Stimulated activated CD4-positive, alpha-beta T cell treated with anti-CD3 and anti-CD28 coated beads, Interleukin-4, amount 100 ng/mL, for 4 hours (primary cell): Measurements from ENCODE around the gene ATN1.
"Not testable (repeated sequence)": the region's sequence is repeated elsewhere in the genome, so short reads cannot be mapped to it uniquely, and the experiment has no call there.

Experiments used
- DNase-seq, 2 experiments: peaks; one replicate each; pipeline ENCODE4 v3.0.0-alpha.2; 2020

ATN1 gene

GRCh38 chr12:6927379-6928021 lies at the start of gene ATN1:
TSS of gene ATN1 (plus strand) at chr12:6927959. CDS start at chr12:6934002, 6,043 bp downstream.
- peak in 1 of 2 experiments; percentile 56 for DNase-seq

GRCh38 chr12:6879824-6880223 lies 47.9 kb upstream of the ATN1 start:
- not testable (repeated sequence) for DNase-seq

DNA sequence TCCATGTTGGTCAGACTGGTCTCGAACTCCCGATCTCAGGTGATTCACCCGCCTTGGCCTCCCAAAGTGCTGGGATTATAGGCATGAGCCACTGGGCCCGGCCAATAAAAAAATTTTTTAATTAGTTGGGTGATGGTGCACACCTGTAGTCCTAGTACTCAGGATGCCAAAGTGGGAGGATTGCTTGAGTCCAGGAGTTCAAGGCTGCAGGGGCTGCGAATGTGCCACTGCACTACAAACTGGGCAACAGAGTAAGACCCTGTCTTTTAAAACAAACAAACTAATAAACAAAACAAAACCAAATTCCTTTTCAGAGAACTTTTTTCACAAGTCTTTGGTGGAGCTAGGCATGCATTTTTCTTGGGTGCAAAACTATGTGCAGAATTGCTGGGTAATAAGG lies 44.5 kb upstream of the ATN1 start:
- DNase-seq: no peak

DNA sequence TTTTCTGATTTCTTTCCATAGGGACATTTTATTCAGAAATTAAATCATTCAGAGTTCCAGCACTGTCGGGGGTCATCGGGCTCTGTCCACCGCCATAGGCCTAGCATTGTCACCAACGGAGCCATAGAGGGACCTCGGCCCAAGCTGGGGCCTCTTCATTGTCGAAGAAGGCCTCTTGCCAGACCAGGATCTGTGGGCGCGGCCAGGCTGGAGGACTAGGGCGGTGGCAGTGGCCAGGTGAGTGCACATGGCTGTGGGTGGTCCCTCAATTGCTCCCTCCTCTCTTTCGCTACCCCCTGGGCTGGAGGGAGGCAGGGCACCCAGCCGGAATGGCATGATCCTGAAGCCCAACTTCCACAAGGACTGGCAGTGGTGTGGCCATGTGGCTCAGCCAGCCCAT lies 44.1 kb upstream of the ATN1 start:
- DNase-seq: no peak

DNA sequence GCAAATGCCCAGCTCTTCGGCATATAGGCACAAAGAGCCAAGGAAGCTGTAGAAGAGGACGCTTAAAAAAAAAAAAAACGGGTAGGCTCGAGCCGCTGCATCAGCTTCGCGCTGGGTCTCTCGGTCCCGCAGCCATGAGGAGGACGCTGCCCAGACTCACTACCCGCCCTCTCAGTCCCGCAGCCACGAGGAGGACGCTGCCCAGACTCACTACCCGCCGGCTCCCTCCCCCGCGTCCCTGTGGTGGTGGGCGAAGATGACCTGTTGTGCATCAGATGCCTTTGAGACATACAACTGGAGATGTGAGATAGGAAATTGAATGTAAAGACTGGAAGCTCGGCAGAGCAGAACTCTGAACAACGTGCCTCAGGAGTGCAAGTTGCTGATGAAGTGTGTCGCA lies 43.2 kb upstream of the ATN1 start:
- no peak for DNase-seq

GRCh38 chr12:6886206-6886999 lies 41.4 kb upstream of the ATN1 start:
- DNase-seq: not testable (repeated sequence)

DNA sequence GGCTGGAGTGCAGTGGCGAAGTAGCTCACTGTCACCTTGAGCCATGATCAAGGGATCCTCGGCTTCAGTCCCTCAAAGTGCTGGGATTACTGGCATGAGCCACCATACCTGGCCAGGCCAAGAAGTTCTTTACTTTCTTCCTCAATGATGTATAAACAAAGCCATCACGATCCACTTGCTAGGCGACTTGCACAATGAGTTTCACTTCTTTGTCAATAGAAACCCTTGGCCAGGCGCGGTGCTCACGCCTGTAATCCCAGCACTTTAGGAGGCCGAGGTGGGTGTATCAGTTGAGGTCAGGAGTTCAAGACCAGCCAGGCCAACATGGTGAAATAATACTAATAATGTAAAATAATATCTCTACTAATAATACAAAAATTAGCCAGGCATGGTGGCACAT lies 40.3 kb upstream of the ATN1 start:
- no peak for DNase-seq

DNA sequence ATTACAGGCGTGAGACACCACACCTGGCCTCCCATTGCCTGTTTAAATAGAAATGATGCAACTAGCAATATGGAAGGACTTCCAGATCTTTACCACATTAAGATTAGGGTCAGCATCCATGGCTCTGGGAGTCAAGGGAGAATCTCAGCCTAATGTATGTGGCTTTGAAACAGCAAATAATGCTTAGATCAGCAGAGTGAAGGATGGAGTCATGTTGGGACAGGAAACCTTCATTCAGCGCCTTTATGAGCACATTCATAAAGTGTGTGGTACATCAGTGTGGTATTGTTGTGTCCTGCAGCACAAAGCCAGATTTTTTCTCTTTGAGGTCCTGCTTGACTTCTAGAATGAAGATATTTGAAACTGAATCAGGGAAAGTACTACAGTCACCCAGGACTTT lies 39.4 kb upstream of the ATN1 start:
- DNase-seq: no peak

DNA sequence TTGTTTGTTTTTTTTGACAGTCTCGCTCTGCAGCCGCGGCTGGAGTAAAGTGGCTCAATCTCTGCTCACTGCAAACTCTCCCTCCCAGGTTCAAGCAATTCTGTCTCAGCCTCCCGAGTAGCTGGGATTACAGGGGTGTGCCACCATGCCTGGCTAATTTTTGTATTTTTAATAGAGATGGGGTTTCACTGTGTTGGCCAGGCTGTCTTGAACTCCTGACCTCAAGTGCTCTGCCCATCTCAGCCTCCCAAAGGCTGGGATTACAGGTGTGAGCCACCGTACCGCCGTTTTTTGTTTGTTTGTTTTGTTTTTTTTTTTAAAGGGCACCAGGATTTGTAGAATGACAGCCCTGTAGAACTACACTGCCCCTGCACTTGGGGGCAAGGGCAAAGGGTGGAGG lies 39.0 kb upstream of the ATN1 start:
- not testable (repeated sequence) for DNase-seq

DNA sequence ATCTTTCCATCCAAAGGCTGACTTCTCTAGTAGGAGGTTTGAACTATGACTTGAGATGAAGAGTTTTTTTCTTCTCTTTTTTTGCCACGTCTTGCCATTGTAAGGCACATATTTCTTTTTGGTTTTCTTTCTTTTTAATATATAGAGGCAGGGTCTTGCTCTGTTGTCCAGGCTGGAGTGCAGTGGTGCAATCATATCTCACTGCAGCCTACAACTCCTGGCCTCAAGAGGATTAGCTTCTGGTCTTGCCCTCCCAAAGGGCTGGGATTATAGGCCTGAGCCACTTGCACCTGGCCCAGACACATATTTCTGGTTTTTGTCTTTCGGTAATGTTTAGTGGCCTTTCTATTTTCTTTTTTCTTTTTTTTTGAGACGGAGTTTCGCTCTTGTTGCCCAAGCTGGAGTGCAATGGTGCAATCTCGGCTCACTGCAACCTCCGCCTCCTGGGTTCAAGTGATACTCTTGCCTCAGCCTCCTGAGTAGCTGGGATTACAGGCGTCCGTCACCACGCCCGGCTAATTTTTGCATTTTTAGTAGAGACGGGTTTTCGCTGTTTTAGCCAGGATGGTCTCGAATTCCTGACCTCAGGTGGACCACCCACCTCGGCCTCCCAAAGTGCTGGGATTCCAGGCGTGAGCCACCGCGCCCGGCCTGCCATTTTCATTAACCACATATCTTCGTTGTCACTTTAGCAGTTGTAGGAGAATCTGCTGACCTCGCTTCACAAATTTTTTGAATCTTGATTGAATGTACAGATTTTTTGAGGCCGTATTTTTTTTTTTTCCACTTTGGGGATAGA lies 37.8 kb upstream of the ATN1 start:
- DNase-seq: not testable (repeated sequence)

- peak; percentile 97 to 100 for DNase-seq
These were observed 36.7 kb upstream of the ATN1 start for GRCh38 chr12:6890789-6891645.

- DNase-seq: no peak
These were observed 36.1 kb upstream of the ATN1 start for GRCh38 chr12:6891646-6892001.

GRCh38 chr12:6892683-6893082 lies 35.1 kb upstream of the ATN1 start:
- DNase-seq: not testable (repeated sequence)

- DNase-seq: no peak
These were observed 33.4 kb upstream of the ATN1 start for GRCh38 chr12:6894321-6894720.

DNA sequence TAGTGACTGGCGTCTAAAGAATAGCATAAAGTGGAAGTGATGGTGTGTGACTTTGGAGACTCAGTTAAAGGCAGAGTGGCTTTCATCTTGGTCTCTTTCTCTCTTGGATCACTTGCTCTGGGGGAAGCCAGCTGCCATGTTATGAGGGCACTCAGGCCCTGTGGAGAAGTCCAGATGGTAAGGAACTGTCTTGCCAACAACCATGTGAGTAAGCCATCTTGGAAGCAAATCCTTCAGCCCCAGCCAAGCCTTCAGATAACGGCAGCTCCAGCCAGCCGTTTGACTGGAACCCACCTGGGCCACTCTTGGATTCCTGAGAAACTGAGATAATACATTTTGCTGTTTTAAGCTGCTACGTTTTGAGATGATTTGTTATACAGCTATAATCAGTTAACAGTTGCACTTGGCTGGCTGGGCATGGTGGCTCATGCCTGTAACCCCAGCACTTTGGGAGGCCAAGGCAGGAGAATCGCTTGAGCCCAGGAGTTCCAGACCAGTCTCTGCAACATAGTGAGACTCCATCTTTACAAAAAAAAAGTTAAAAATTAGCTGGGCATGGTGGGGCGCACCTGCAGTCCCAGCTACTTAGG lies 30.8 kb upstream of the ATN1 start:
- DNase-seq: no peak

- DNase-seq: no peak
These were observed 28.3 kb upstream of the ATN1 start for GRCh38 chr12:6899427-6899826.

DNA sequence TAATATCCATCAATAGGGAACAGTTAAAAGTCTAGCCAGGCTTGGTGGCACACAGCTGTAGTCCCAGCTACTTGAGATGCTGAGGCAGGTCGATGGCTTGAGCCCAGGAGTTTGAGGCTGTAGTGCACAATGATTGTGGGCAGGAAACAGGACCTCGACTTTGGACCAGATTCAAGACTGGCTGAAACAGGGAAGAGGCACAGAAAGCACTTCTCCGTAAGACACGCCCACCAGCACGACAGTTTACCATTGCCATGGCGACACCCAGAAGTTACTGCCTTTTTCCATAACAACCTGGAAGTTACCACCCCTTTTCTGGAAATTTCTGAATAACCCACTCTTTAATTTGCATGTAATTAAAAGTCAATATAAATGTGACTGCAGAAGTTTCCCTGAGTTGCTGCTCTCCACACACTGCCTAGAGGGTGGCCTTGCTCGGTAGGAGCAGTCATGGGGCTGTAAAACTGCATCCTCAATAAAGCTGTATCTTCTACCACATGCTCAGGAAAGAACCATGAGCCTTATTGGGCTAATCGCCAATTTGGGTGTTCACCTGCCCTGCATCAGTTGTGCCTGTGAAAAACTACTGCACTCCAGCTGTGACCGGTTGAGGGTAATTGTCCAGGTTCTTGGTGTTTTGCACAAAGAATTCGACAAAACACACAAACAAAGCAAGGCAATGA lies 27.8 kb upstream of the ATN1 start:
- peak in 1 of 2 experiments; percentile 35 for DNase-seq

- DNase-seq: no peak
These were observed 25.3 kb upstream of the ATN1 start for GRCh38 chr12:6902448-6902847.

DNA sequence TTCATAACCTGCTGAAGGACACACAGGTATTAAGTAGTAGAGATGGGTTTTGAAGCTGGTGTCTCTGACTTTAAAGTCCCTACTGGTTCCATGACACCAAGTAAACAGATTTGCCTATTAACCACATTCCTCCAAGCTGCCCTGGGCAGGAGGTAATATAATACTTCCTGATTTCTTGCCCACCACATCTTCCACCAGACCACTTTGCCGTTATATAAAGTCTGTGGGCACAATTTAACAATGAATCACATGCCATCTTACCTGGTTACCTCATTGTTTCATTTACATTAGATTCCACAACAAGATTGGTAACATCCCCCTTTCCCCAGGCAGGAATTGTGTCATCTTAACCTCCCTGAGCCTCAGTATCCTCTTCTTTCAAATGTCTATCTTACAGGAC lies 24.0 kb upstream of the ATN1 start:
- no peak for DNase-seq

DNA sequence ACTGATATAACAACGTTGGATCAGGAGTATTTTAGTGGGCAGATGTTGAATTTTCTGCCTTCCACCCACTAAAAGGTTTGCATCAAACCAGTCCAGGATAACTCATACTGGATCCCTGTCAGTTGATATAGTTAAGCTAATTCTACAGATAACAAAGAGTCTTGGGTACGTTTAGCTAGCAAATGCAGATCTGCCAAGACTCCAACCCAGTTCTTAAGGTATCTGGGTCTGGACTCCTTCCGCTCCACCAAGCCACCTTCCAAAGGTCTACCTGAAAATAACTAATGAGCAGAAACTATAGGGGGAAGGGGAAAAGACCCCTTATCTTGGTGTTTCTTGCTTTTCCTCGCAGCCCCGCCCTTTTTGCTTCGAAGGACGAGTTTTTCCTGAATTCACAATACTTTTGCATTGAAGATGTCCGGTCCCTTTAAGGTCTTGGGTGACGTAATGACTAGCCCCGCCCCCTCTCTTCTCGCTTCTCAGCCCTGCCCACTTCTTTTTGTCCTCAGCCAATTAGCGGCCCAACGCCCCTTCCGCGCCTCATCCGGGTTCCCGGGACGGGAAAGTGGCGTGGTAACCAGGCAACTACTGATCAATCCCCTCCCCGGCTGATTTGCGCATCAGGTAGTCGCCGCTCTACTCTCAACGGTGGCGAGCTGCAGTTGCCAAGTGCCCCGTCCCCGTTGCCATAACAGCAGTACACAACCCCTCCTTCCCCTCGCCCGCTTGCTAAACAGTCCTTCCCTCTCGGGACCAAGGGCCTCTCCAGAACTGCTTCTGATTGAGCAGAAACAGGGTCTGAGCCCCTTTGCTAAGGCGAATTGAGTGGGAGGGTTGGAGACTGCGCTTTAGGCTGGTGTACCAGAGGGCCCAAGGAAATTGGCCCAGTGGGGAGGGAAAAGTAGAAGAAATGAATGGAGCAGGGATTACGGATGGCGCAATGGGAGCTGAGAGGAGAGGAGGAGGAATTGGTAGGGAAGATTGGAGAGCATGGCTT lies 23.2 kb upstream of the ATN1 start, which contains the start of gene LRRC23:
Gene LRRC23 (plus strand): TSS at position 543 of the 997 bp plus-strand sequence. CDS start 812 bp downstream, outside the sequence.
- DNase-seq: peak; percentile 93 to 96
